ENCODE measurements around the gene TSPAN15. TPM values are rescaled to one million over a fixed set of nuclear protein-coding genes. Genes with fewer than 3 reads are reported as not detected.

TSPAN15 gene
- total RNA-seq, 1 donor from 2014 or later: 49.8 TPM

DNA sequence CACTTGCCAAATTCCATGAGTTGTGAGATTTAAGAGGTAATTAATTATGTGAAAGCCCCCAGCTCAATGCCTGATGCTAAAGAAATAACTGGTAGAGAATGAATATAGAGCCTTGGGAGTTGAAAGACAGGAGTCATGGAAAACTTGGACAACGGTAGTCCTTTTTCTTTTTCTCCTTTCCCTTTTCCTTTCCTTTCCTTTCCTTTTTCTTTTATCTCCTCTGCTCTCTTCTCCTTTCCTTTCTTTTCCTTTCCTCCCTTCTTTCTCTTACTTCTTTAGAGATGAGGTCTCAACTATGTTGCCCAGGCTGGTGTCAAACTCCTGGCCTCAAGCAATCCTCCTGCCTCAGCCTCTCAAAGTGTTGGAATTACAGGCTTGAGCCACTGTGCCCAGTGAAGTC lies 7.9 kb upstream of the TSPAN15 start:
- H3K9me3 Mint-ChIP-seq (ENCODE audit: unreplicated experiment): peaks cover 7% of the 10 kb centered on the region
- H3K4me1 Mint-ChIP-seq (ENCODE audit: low read depth, unreplicated experiment): peaks cover 27% of the 10 kb centered on the region
- no peak overlapping the region for H3K4me3 Mint-ChIP-seq (ENCODE audit: unreplicated experiment)
- no peak for DNase-seq
- H3K27me3 Mint-ChIP-seq (ENCODE audit: unreplicated experiment): no peaks in the 10 kb centered on the region
- TF ChIP-seq CTCF (IDR thresholded peaks at IDR 0.05; ENCODE audit: partially characterized antibody, unreplicated experiment): no peak
- no peaks in the 10 kb centered on the region for H3K36me3 Mint-ChIP-seq (ENCODE audit: unreplicated experiment)
- no peak overlapping the region for H3K27ac Mint-ChIP-seq (ENCODE audit: unreplicated experiment)

GRCh38 chr10:69445041-69445440 lies 6.2 kb upstream of the TSPAN15 start:
- Mint-ChIP-seq H3K27ac (ENCODE audit: unreplicated experiment) (no peak overlapping the region), H3K4me3 (ENCODE audit: unreplicated experiment) (no peak overlapping the region), H3K27me3 (ENCODE audit: unreplicated experiment) (no peaks in the 10 kb centered on the region), H3K9me3 (ENCODE audit: unreplicated experiment) (peaks cover 7% of the 10 kb centered on the region), H3K36me3 (ENCODE audit: unreplicated experiment) (no peaks in the 10 kb centered on the region), H3K4me1 (ENCODE audit: low read depth, unreplicated experiment) (peaks cover 21% of the 10 kb centered on the region)
- no peak for TF ChIP-seq CTCF (IDR thresholded peaks at IDR 0.05; ENCODE audit: partially characterized antibody, unreplicated experiment)
- no peak for DNase-seq

- Mint-ChIP-seq H3K36me3 (ENCODE audit: unreplicated experiment) (no peaks in the 10 kb centered on the region), H3K4me3 (ENCODE audit: unreplicated experiment) (no peak overlapping the region), H3K27ac (ENCODE audit: unreplicated experiment) (no peak overlapping the region), H3K4me1 (ENCODE audit: low read depth, unreplicated experiment) (peaks cover 19% of the 10 kb centered on the region), H3K27me3 (ENCODE audit: unreplicated experiment) (no peaks in the 10 kb centered on the region), H3K9me3 (ENCODE audit: unreplicated experiment) (peaks cover 10% of the 10 kb centered on the region)
- no peak for DNase-seq
- no peak for TF ChIP-seq CTCF (IDR thresholded peaks at IDR 0.05; ENCODE audit: partially characterized antibody, unreplicated experiment)
Observed at GRCh38 chr10:69446229-69446628, 5.0 kb upstream of the TSPAN15 start.

GRCh38 chr10:69446650-69447151 lies 4.6 kb upstream of the TSPAN15 start:
- H3K36me3 Mint-ChIP-seq (ENCODE audit: unreplicated experiment): no peaks in the 10 kb centered on the region
- no peaks in the 10 kb centered on the region for H3K27me3 Mint-ChIP-seq (ENCODE audit: unreplicated experiment)
- H3K4me1 Mint-ChIP-seq (ENCODE audit: low read depth, unreplicated experiment): peaks cover 16% of the 10 kb centered on the region

More at GRCh38 chr10:69446650-69447151, 4.6 kb upstream of the TSPAN15 start:
- Mint-ChIP-seq H3K27ac (ENCODE audit: unreplicated experiment) (no peak overlapping the region), H3K9me3 (ENCODE audit: unreplicated experiment) (peaks cover 10% of the 10 kb centered on the region), H3K4me3 (ENCODE audit: unreplicated experiment) (no peak overlapping the region)
- no peak for TF ChIP-seq CTCF (IDR thresholded peaks at IDR 0.05; ENCODE audit: partially characterized antibody, unreplicated experiment)
- no peak for DNase-seq
